ENCODE data around the gene NR4A3. TPM values are rescaled to one million over a fixed set of nuclear protein-coding genes. Genes with fewer than 3 reads are reported as not detected.

NR4A3 gene
- total and polyA plus RNA-seq, 10 of the 15 experiments (the other 5 are each of a cell fraction or from before 2014, with no cell fraction given) = 0.04 to 2.1 (median 0.64) TPM; not detected in 1

- TF ChIP-seq NFXL1 (IDR thresholded peaks at IDR 0.05; ENCODE audit: borderline replicate concordance) = no peak
- TF ChIP-seq POLR2AphosphoS5 (IDR thresholded peaks at IDR 0.05; ENCODE audit: low read length) = peak; percentile 49
- TF ChIP-seq ZNF592 (IDR thresholded peaks at IDR 0.05) = no peak
- TF ChIP-seq SMC3 (IDR thresholded peaks at IDR 0.05; ENCODE audit: borderline replicate concordance, low read length) = peak; percentile 22; the same call in 1 of the 2 replicates
- TF ChIP-seq BHLHE40 (IDR thresholded peaks at IDR 0.05; ENCODE audit: borderline replicate concordance in 1 of 2, low read depth in 2 of 2, low read length in 1 of 2) = peak in 1 of 2 experiments; percentile 83
- peak; percentile 86 for TF ChIP-seq CREM (IDR thresholded peaks at IDR 0.05; ENCODE audit: low read depth)
- peak; percentile 94 for TF ChIP-seq PKNOX1 (IDR thresholded peaks at IDR 0.05)
- peak; percentile 94 for TF ChIP-seq YY1 (IDR thresholded peaks at IDR 0.05; ENCODE audit: low read depth, low read length)
Observed at GRCh38 chr9:99819856-99820684, 1.6 kb upstream of the NR4A3 start (continued).

All from GM12878 (cell line).